GM12878 (cell line): Measurements from ENCODE around the gene OR4D2.

Experiments
- MYC ChIP-seq: IDR thresholded peaks from 2 replicates; pipeline ENCODE4 v1.6.1; 2011; ENCODE audit warnings: mild to moderate bottlenecking, low read length, moderate library complexity, inconsistent platforms; ENCODE audit not compliant: insufficient read depth, insufficient replicate concordance, insufficient read length, severe bottlenecking
- NFXL1 ChIP-seq: fragments of 450-650 bp; IDR thresholded peaks from 2 replicates; pipeline ENCODE4 v1.6.1; 2017; ENCODE audit warnings: antibody characterized with exemption, mild to moderate bottlenecking, borderline replicate concordance

DNA sequence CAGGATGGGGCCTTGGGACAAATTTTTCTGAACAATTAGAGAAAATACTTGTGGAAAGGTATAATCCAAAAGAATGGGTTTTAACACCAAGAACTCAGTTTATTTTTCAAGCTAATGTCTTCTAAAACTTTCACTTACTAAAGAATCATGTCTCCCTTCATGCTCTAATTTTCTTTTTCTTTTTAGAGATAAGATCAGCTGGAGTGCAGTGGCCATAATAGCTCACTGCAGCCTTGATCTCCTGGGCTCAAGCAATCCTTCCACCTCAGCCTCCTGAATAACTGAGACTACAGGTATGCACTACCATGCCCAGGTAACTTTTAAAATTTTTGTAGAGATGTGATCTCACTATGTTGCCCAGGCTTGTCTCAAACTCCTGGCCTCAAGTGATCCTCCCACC lies 13.1 kb upstream of the OR4D2 start:
- TF ChIP-seq NFXL1 = no peak
- no peak for TF ChIP-seq MYC
